ENCODE results near the gene WIZ.

GRCh38 chr19:15475169-15475568, 25.4 kb upstream of the WIZ start:
- TF ChIP-seq CTCF (tag by site-specific recombination; IDR thresholded peaks at IDR 0.05) (no peak), ZNF184 (tag by site-specific recombination; IDR thresholded peaks at IDR 0.05) (no peak), PBX3 (CRISPR knock-in tag; IDR thresholded peaks at IDR 0.05) (no peak), HOXA7 (CRISPR knock-in tag; IDR thresholded peaks at IDR 0.05; ENCODE audit: borderline replicate concordance) (no peak), ZNF24 (tag by site-specific recombination; IDR thresholded peaks at IDR 0.05) (no peak)

Data from HEK293 (cell line).